ENCODE results near the gene USP36. TPM values are rescaled to one million over a fixed set of nuclear protein-coding genes. Genes with fewer than 3 reads are reported as not detected.

The USP36 gene
- total RNA-seq, 1 donor from 2014 or later, result 53.4 TPM

GRCh38 chr17:78793415-78793814, 47.2 kb downstream of the USP36 start:
- H3K36me3 Mint-ChIP-seq, result peaks cover 36% of the 10 kb centered on the region
- no peaks in the 10 kb centered on the region for H3K9me3 Mint-ChIP-seq
- H3K27me3 Mint-ChIP-seq, result no peaks in the 10 kb centered on the region
- no peak overlapping the region for H3K27ac Mint-ChIP-seq
- H3K4me3 Mint-ChIP-seq, result no peak overlapping the region
- TF ChIP-seq CTCF (conservative IDR thresholded peaks at IDR 0.05), result no peak
- DNase-seq (ENCODE audit: extremely low spot score, unreplicated experiment), result no peak
- peaks cover 25% of the 10 kb centered on the region for H3K4me1 Mint-ChIP-seq (ENCODE audit: unreplicated experiment)

DNA sequence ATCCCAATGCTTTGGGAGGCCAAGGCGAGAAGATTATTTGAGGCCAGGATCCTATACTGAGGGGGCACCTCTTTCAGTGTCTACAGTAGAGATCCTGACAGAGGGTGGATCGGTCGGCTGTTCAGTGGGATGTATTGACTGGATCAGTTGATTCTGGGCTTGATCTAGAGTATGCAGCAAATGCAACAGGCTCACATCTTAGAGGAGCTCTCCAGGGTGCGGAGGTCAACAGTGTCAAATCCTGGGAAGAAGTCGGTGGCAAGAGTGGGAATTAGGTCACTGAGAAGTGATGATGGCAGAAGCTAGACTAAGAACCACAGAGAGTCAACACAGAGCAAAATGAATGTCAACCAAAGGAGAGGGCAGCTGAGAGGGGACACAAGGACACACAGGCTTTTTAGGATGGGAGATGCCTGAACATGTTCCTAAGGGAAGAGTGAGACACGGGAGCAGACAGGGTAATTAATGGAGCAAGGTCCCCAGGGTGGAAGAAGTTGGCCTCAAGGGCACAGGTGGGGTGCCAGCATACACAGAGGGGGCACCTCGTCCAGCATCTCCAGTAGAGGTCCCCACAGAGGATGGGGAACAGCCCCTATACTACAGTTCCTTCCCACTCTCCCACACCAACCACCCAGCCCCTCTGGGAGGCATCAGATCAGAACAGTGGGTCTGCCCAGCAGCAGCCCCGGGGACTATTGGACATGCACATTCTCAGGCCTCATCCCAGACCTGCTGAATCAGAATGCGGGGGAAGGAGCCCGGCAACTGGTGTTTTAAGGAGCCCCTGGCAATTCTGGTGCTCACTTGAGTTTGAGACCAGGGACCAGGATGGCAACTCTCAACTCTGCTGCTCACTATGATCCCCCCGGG, 48.5 kb downstream of the USP36 start:
- H3K9me3 Mint-ChIP-seq, result no peaks in the 10 kb centered on the region
- no peak for TF ChIP-seq CTCF (conservative IDR thresholded peaks at IDR 0.05)
- H3K27ac Mint-ChIP-seq, result peak overlapping the region; percentile 41
- peaks cover 36% of the 10 kb centered on the region for H3K36me3 Mint-ChIP-seq
- no peak overlapping the region for H3K4me3 Mint-ChIP-seq
- H3K27me3 Mint-ChIP-seq, result no peaks in the 10 kb centered on the region
- peaks cover 25% of the 10 kb centered on the region for H3K4me1 Mint-ChIP-seq (ENCODE audit: unreplicated experiment)
- DNase-seq (ENCODE audit: extremely low spot score, unreplicated experiment), result no peak

GRCh38 chr17:78790552-78790951, 50.1 kb downstream of the USP36 start:
- H3K4me1 Mint-ChIP-seq (ENCODE audit: unreplicated experiment), result peaks cover 25% of the 10 kb centered on the region
- peaks cover 23% of the 10 kb centered on the region for H3K36me3 Mint-ChIP-seq
- no peaks in the 10 kb centered on the region for H3K9me3 Mint-ChIP-seq
- TF ChIP-seq CTCF (conservative IDR thresholded peaks at IDR 0.05), result no peak
- no peaks in the 10 kb centered on the region for H3K27me3 Mint-ChIP-seq
- no peak for DNase-seq (ENCODE audit: extremely low spot score, unreplicated experiment)
- H3K4me3 Mint-ChIP-seq, result no peak overlapping the region
- H3K27ac Mint-ChIP-seq, result peak overlapping the region; percentile 41

- TF ChIP-seq CTCF (conservative IDR thresholded peaks at IDR 0.05), result no peak
- H3K27ac Mint-ChIP-seq, result peak overlapping the region; percentile 72
- peaks cover 23% of the 10 kb centered on the region for H3K36me3 Mint-ChIP-seq
- H3K9me3 Mint-ChIP-seq, result no peaks in the 10 kb centered on the region
- H3K27me3 Mint-ChIP-seq, result no peaks in the 10 kb centered on the region
- H3K4me3 Mint-ChIP-seq, result no peak overlapping the region
- no peak for DNase-seq (ENCODE audit: extremely low spot score, unreplicated experiment)
- H3K4me1 Mint-ChIP-seq (ENCODE audit: unreplicated experiment), result peaks cover 25% of the 10 kb centered on the region
Measured at GRCh38 chr17:78789663-78790181, 50.9 kb downstream of the USP36 start.

DNA sequence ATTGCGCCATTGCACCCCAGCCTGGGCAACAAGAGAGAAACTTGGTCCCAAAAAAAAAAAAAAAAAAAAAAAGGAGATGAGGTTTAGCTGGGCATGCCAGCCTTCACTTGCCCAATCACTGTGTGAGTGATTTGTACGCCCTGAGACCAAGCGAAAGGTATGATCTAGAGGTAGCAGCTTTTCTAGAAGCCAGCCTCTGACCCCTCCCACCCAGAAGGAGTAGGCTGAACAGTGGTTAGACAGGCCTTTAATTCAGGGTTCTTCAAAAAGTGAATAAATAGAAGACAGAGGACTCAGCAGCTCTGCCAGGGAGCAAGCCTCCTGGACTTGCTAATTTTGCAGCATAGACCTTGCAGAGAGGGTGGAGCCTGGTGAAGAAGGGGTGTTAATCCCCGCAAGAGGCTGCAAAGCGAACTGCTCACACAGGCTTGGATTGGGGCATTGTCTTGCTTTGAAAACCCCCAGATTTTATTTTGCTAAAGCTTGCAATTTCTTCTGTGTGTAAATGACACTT, 51.4 kb downstream of the USP36 start:
- Mint-ChIP-seq H3K9me3 (no peaks in the 10 kb centered on the region), H3K27ac (peak overlapping the region; percentile 72), H3K4me1 (ENCODE audit: unreplicated experiment) (peaks cover 25% of the 10 kb centered on the region), H3K36me3 (peaks cover 20% of the 10 kb centered on the region), H3K4me3 (no peak overlapping the region), H3K27me3 (no peaks in the 10 kb centered on the region)
- no peak for TF ChIP-seq CTCF (conservative IDR thresholded peaks at IDR 0.05)
- DNase-seq (ENCODE audit: extremely low spot score, unreplicated experiment), result no peak

Measured in type B pancreatic cell (in vitro differentiated cells).